ENCODE results near the gene OTUD5. TPM values are rescaled to one million over a fixed set of nuclear protein-coding genes. Genes with fewer than 3 reads are reported as not detected.

Gene OTUD5
- total and polyA plus RNA-seq, 8 donors, result 38.1 to 60.4 (median 58.2) TPM

DNA sequence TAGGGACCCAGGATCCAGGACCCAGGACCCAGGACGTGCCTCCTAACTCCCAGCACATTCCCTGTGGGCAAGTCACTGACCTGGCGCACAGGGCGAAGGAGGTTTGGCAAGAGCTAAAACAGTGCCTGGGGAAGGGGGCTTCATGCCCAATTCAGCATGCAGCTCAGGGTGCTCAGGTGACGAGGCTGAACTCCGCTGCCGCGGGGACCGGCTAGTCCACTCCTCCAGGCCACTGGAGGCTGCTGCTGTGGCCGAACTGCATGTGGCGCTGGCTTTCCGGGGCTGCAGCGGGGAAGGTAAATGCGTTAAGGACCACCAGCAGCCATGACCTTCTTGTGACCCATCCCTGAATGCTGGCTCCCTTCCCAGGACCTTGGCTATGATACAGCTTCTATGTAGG, 33.6 kb downstream of the OTUD5 start:
- Histone ChIP-seq H3K36me3 (peaks cover 0 to 38% of the 10 kb centered on the region in 2 donors), H3K9me3 (no peaks in the 10 kb centered on the region), H3K4me1 (peaks cover 3 to 9% of the 10 kb centered on the region in 2 donors), H3K27ac (no peak overlapping the region), H3K4me3 (no peak overlapping the region), H3K27me3 (no peaks in the 10 kb centered on the region)
- DNase-seq (no peak), ATAC-seq (no peak)
- intact Hi-C loops (cut with DNase I), result no loop called here
- TF ChIP-seq, protein P1, sequence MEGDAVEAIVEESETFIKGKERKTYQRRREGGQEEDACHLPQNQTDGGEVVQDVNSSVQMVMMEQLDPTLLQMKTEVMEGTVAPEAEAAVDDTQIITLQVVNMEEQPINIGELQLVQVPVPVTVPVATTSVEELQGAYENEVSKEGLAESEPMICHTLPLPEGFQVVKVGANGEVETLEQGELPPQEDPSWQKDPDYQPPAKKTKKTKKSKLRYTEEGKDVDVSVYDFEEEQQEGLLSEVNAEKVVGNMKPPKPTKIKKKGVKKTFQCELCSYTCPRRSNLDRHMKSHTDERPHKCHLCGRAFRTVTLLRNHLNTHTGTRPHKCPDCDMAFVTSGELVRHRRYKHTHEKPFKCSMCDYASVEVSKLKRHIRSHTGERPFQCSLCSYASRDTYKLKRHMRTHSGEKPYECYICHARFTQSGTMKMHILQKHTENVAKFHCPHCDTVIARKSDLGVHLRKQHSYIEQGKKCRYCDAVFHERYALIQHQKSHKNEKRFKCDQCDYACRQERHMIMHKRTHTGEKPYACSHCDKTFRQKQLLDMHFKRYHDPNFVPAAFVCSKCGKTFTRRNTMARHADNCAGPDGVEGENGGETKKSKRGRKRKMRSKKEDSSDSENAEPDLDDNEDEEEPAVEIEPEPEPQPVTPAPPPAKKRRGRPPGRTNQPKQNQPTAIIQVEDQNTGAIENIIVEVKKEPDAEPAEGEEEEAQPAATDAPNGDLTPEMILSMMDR (IDR thresholded peaks at IDR 0.05), result no peak

DNA sequence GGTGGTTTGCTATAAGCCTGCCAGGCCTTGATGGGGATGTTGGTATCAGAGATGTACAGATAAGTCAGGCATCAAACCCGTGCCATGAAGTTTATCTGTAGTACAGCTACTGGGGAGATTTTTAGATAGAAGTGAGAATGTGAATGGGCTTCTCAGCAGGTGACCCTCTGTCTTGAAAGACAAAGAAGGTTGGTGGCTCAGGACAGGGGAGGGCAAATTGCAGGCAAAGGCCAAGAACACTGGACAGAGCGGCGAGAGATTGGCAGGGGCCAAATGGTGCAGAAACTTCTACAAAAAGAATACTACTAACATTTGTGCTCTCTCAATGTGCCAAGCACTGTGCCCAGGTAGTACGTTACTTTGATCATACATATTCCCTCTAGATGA, 36.7 kb downstream of the OTUD5 start:
- Histone ChIP-seq H3K36me3 (peaks cover 0 to 33% of the 10 kb centered on the region in 2 donors), H3K4me3 (no peak overlapping the region), H3K9me3 (no peaks in the 10 kb centered on the region), H3K27ac (no peak overlapping the region), H3K4me1 (peaks cover 3 to 22% of the 10 kb centered on the region in 2 donors), H3K27me3 (no peaks in the 10 kb centered on the region)
- TF ChIP-seq, protein P1 (IDR thresholded peaks at IDR 0.05), result no peak
- ATAC-seq, result no peak
- intact Hi-C loops (cut with DNase I), result no loop called here
- DNase-seq, result no peak

DNA sequence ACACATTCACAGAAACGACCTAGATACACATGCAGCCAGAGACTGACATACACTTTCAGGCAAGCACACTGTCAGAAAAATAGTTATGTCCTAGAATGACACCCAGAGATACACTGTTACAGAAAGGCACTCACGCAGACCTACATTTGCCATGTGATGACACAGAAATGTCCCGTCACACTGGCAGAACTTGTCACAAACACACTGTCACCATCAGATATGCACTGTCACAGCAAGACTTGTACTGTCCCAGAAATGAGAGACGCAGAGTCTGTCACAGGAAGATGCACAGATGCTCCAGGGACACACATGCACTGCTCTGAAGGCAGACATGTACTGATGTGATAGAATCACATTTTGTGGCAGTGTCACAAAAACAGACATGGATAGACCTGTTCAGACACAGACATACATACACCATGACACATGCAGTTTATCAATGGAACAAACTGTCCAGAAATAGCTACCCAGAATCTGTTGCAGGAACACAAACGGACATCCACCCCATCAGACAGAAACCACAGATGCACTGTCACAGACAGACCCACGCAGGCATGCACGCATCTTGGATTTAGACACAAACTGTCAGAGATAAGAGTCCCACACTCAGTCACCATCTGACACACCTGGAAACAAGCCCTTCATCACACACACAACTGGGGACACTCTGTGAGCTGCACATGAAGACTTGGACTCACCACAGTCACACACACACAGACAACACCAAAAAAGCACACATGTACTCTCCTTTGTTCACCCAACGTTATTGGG, 37.3 kb downstream of the OTUD5 start:
- no peaks in the 10 kb centered on the region for H3K9me3 ChIP-seq
- ATAC-seq (no peak), DNase-seq (no peak)
- intact Hi-C loops (cut with DNase I), result no loop called here
- no peaks in the 10 kb centered on the region for H3K27me3 ChIP-seq
- TF ChIP-seq, protein P1 (IDR thresholded peaks at IDR 0.05), result no peak
- H3K4me1 ChIP-seq, result peaks cover 3 to 22% of the 10 kb centered on the region in 2 donors
- H3K4me3 ChIP-seq, result no peak overlapping the region
- H3K36me3 ChIP-seq, result peaks cover 0 to 28% of the 10 kb centered on the region in 2 donors
- peak overlapping the region; percentile 33 to 88 for H3K27ac ChIP-seq

DNA sequence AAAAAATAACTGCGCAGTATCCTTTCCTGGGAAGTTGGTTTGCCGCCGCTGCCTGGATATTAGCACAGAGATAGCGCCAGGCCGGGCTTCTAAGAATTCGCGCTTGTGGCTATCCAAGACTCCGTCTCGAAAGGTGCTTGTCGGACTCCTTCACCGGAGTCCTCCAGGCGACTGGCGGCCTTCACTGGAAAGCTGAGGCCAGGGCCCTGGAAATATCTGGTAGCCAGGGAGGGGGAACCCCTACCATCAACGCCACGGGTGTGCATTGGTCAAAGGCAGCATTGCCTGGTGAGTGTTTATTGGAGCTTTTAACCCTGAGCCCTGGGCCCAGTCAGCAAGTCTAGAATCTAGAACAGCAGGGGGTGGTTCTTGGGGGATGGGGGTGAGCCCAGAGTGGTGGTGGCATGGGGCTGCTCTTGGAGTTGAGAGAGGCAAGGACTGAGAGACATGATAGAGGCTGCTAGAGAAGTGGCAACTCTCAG, 38.0 kb downstream of the OTUD5 start:
- Histone ChIP-seq H3K4me1 (peaks cover 3 to 22% of the 10 kb centered on the region in 2 donors), H3K27me3 (no peaks in the 10 kb centered on the region), H3K9me3 (no peaks in the 10 kb centered on the region), H3K27ac (peak overlapping the region; percentile 60 to 88), H3K4me3 (peak overlapping the region in 1 of 2 donors; percentile 53), H3K36me3 (peaks cover 0 to 28% of the 10 kb centered on the region in 2 donors)
- TF ChIP-seq, protein P1 (IDR thresholded peaks at IDR 0.05), result no peak
- DNase-seq, result peak in 1 of 4 donors; percentile 12
- intact Hi-C loops (cut with DNase I), result no loop called here
- ATAC-seq, result peak; percentile 14

DNA sequence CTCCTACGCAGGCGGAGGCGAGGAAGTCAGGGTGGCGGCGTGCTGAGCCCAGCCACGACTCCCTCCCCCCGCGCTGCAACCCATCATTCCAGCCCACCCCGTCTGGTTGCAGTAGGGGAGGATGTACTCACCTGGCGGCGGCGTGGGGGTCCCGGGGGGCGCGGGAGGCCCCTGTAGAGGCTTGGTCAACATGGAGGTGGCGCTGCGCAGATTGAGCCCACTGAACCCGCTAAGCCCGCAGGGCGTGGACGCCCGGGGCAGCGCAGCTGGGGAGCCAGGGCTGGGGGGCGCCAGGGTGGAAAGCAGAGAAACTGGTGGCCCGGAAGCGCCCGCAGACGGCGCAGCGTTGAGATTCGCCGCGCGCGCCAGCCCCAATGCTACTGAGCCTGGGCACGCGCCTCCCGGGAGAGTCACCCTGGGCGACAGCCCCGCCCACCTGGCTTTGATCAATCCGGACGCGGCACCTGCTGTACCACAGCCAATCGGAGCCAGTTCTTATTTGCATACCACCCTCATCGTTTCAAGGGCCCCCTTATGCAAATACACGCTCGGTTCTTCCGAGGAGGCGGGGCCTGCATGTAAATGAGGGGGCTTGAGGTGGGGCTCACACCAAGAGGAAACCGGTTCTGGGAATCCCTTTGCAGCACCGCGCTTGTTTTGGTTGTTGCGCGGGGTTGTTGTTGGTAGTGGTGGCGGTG, 38.6 kb downstream of the OTUD5 start, which contains the start of gene PIM2:
PIM2 (minus strand) TSS at position 382 of the 698 bp plus-strand sequence; CDS start at position 192, 190 bp downstream.
- intact Hi-C loops (cut with DNase I), result no loop called here
- Histone ChIP-seq H3K36me3 (peaks cover 0 to 30% of the 10 kb centered on the region in 2 donors), H3K9me3 (no peaks in the 10 kb centered on the region), H3K27ac (peak within 1 kb of the TSS; percentile 60 to 88), H3K27me3 (no peaks in the 10 kb centered on the region), H3K4me1 (peaks cover 3 to 22% of the 10 kb centered on the region in 2 donors), H3K4me3 (peak within 1 kb of the TSS; percentile 40 to 53)
- TF ChIP-seq, protein P1 (IDR thresholded peaks at IDR 0.05), result no peak
- ATAC-seq, result peak; percentile 89
- DNase-seq, result peak; percentile 63 to 93 (median 91)
